ENCODE measurements around the gene QRFPR.

QRFPR gene

DNA sequence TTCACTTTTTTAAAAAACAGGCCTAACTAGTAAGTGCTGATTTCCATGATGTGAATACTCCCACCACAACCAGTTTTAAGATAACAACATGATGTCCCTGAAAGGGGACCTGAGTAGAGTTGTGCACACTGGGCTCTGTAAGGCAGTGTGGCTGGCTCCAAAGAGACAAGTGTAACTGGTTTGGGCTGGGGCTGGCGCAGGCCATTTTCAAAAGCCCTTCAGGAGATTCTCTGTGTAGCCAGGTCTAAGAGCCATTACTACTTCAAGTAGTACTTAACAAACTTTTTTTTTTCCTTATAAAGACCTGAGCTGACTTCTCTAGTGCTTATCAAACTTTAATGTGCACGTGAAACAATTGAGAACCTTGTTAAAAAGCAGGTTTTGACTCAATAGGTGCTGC, 4.3 kb downstream of the QRFPR start:
- TF ChIP-seq, protein P1, sequence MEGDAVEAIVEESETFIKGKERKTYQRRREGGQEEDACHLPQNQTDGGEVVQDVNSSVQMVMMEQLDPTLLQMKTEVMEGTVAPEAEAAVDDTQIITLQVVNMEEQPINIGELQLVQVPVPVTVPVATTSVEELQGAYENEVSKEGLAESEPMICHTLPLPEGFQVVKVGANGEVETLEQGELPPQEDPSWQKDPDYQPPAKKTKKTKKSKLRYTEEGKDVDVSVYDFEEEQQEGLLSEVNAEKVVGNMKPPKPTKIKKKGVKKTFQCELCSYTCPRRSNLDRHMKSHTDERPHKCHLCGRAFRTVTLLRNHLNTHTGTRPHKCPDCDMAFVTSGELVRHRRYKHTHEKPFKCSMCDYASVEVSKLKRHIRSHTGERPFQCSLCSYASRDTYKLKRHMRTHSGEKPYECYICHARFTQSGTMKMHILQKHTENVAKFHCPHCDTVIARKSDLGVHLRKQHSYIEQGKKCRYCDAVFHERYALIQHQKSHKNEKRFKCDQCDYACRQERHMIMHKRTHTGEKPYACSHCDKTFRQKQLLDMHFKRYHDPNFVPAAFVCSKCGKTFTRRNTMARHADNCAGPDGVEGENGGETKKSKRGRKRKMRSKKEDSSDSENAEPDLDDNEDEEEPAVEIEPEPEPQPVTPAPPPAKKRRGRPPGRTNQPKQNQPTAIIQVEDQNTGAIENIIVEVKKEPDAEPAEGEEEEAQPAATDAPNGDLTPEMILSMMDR (IDR thresholded peaks at IDR 0.05; ENCODE audit: unreplicated experiment in 3 of 3), result no peak
- Mint-ChIP-seq H3K4me1 (peaks cover 13% of the 10 kb centered on the region), H3K27ac (no peak overlapping the region), H3K36me3 (ENCODE audit: low read depth) (no peaks in the 10 kb centered on the region), H3K4me3 (no peak overlapping the region), H3K27me3 (ENCODE audit: low read depth) (peaks cover 43% of the 10 kb centered on the region), H3K9me3 (no peaks in the 10 kb centered on the region)

GRCh38 chr4:121376097-121376496, 4.7 kb downstream of the QRFPR start:
- H3K27ac Mint-ChIP-seq, result no peak overlapping the region
- no peak overlapping the region for H3K4me3 Mint-ChIP-seq
- H3K36me3 Mint-ChIP-seq (ENCODE audit: low read depth), result no peaks in the 10 kb centered on the region
- TF ChIP-seq, protein P1 (IDR thresholded peaks at IDR 0.05; ENCODE audit: unreplicated experiment in 3 of 3), result no peak
- peaks cover 13% of the 10 kb centered on the region for H3K4me1 Mint-ChIP-seq
- H3K27me3 Mint-ChIP-seq (ENCODE audit: low read depth), result peaks cover 38% of the 10 kb centered on the region
- H3K9me3 Mint-ChIP-seq, result no peaks in the 10 kb centered on the region

- Mint-ChIP-seq H3K4me3 (no peak overlapping the region), H3K27ac (peak overlapping the region; percentile 37 to 63 (median 57)), H3K9me3 (no peaks in the 10 kb centered on the region), H3K36me3 (ENCODE audit: low read depth) (no peaks in the 10 kb centered on the region), H3K27me3 (ENCODE audit: low read depth) (peaks cover 30% of the 10 kb centered on the region), H3K4me1 (peaks cover 12% of the 10 kb centered on the region)
- TF ChIP-seq, protein P1 (IDR thresholded peaks at IDR 0.05; ENCODE audit: unreplicated experiment in 3 of 3), result no peak
These were observed 5.6 kb downstream of the QRFPR start for GRCh38 chr4:121375262-121375661.

DNA sequence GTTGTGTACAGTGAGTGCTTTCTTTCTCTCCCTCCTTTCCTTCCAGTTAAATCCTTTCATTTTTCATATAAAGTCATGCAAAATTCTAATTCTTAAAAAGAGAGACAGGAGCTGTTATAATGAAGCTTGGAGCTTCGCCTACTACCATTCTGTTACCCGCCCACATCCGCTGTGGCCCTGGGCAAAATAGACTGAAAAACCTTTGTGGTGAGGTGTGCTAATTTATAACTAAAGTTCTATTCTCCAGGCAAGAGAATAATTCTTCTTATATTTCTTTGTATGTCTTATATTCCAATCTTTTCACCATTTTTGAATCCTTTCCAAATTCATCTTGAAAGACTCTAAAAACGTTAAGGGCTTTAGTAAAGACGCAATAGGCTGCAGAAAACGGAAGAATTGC, 7.0 kb downstream of the QRFPR start:
- TF ChIP-seq, protein P1 (IDR thresholded peaks at IDR 0.05; ENCODE audit: unreplicated experiment in 3 of 3), result no peak
- H3K27me3 Mint-ChIP-seq (ENCODE audit: low read depth), result peaks cover 16% of the 10 kb centered on the region
- no peaks in the 10 kb centered on the region for H3K9me3 Mint-ChIP-seq
- H3K4me3 Mint-ChIP-seq, result no peak overlapping the region
- no peak overlapping the region for H3K27ac Mint-ChIP-seq
- peaks cover 5% of the 10 kb centered on the region for H3K4me1 Mint-ChIP-seq
- H3K36me3 Mint-ChIP-seq (ENCODE audit: low read depth), result no peaks in the 10 kb centered on the region

DNA sequence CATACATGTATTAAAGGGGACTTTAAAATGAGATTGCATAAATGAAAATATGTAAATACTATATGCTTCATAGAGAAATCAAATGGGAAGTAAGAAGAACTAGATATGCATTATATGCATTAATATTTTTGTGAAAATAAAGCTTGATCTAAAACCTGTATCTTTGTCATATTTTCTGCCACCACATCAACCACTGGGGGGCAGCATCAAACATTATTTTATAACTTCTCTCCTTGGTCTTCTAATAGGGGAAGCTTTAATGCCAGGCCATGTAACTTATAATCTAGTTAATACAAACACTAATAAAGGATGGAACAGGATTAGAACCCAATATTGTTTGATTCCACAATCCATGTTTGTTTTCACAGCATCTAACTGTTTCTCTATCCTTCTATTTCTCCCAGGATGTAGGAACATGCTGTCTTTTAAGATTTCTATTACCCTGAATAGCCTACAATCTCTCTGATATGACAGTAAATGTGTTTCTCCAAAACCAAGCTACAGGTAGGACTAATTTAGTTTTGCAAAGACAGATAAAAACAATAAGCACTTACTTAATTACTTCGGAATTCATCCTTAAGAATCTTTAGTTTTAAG, 10.0 kb downstream of the QRFPR start:
- no peaks in the 10 kb centered on the region for H3K9me3 Mint-ChIP-seq
- H3K27ac Mint-ChIP-seq, result no peak overlapping the region
- H3K27me3 Mint-ChIP-seq (ENCODE audit: low read depth), result no peaks in the 10 kb centered on the region
- no peaks in the 10 kb centered on the region for H3K36me3 Mint-ChIP-seq (ENCODE audit: low read depth)
- peaks cover 5% of the 10 kb centered on the region for H3K4me1 Mint-ChIP-seq
- TF ChIP-seq, protein P1 (IDR thresholded peaks at IDR 0.05; ENCODE audit: unreplicated experiment in 3 of 3), result peak; percentile 59 to 74 (median 64)
- H3K4me3 Mint-ChIP-seq, result no peak overlapping the region

- H3K4me1 Mint-ChIP-seq, result no peaks in the 10 kb centered on the region
- TF ChIP-seq, protein P1 (IDR thresholded peaks at IDR 0.05; ENCODE audit: unreplicated experiment in 3 of 3), result no peak
- H3K27me3 Mint-ChIP-seq (ENCODE audit: low read depth), result no peaks in the 10 kb centered on the region
- H3K36me3 Mint-ChIP-seq (ENCODE audit: low read depth), result no peaks in the 10 kb centered on the region
- peaks cover under 1% of the 10 kb centered on the region for H3K9me3 Mint-ChIP-seq
- no peak overlapping the region for H3K27ac Mint-ChIP-seq
- H3K4me3 Mint-ChIP-seq, result no peak overlapping the region
These were observed 20.3 kb downstream of the QRFPR start for GRCh38 chr4:121360495-121360894.
